Suprapubic skin (tissue), 3 donors: ENCODE data around the gene KRT20.

Source experiments
- EP300 ChIP-seq: sonication (generic); formaldehyde crosslinking; IDR thresholded peaks from one replicate; pipeline ENCODE4 v1.6.1; 2017; ENCODE audit warnings: antibody characterized with exemption
- TF ChIP-seq, protein P1 (sequence below), 2 donors: fragments of 200-600 bp in 1 of 2; fragments of 450-650 bp in 1 of 2; sonication (generic) in 1 of 2; IDR thresholded peaks; one replicate each; pipeline ENCODE4 v1.5.1; 2016 to 2019; ENCODE audit warnings: antibody characterized with exemption in 2 of 2, mild to moderate bottlenecking in 1 of 2, moderate library complexity in 1 of 2

DNA sequence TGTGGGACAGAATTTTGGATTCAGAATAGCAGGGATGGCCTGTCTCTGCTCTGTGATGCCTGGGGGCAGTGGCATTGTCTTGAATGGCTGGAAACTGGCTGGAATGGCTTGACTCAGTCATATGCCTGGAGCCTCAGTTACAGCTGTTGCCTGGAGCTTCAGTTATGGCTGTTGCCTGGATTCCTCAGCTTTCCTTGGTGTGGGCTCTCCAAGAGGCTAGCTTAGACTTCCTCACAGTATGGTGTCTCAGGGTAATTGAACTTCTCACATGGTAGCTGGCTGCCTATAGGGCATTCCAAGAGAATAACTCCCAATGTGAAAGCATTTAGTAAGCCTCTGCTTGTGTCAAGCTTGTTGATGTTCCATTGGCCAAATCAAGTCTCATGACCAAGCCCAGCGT lies 31.3 kb upstream of the KRT20 start:
- TF ChIP-seq EP300: no peak
- TF ChIP-seq, protein P1, sequence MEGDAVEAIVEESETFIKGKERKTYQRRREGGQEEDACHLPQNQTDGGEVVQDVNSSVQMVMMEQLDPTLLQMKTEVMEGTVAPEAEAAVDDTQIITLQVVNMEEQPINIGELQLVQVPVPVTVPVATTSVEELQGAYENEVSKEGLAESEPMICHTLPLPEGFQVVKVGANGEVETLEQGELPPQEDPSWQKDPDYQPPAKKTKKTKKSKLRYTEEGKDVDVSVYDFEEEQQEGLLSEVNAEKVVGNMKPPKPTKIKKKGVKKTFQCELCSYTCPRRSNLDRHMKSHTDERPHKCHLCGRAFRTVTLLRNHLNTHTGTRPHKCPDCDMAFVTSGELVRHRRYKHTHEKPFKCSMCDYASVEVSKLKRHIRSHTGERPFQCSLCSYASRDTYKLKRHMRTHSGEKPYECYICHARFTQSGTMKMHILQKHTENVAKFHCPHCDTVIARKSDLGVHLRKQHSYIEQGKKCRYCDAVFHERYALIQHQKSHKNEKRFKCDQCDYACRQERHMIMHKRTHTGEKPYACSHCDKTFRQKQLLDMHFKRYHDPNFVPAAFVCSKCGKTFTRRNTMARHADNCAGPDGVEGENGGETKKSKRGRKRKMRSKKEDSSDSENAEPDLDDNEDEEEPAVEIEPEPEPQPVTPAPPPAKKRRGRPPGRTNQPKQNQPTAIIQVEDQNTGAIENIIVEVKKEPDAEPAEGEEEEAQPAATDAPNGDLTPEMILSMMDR (IDR thresholded peaks at IDR 0.05): no peak
